Liver (tissue), 9 donors: ENCODE data around the gene NDST1. TPM values are rescaled to one million over a fixed set of nuclear protein-coding genes. Genes with fewer than 3 reads are reported as not detected.
A peak's percentile ranks its signal among the peaks of the same experiment; 100 is the strongest.

Experiments
- DNase-seq: peaks from one replicate; pipeline ENCODE4 v3.0.0-alpha.2; 2017; ENCODE audit warnings: low spot score
- H3K27ac ChIP-seq, 2 donors: one replicate each; pipeline ENCODE4 v1.7.0; 2013; ENCODE audit warnings: inconsistent platforms in 2 of 2, low read length in 2 of 2, control low read depth in 1 of 2, low read depth in 1 of 2, mild to moderate bottlenecking in 1 of 2
- H3K27me3 ChIP-seq, 4 donors: one replicate each; pipeline versions ENCODE4 v1.6.1 to v1.7.0; 2013; ENCODE audit warnings: low read length in 3 of 4, inconsistent platforms in 1 of 4, mild to moderate bottlenecking in 1 of 4, moderate library complexity in 1 of 4; ENCODE audit not compliant: control insufficient read depth in 4 of 4, insufficient read depth in 4 of 4
- H3K36me3 ChIP-seq, 4 donors: one replicate each; pipeline versions ENCODE4 v1.6.1 to v1.7.0; 2013; ENCODE audit warnings: low read length in 3 of 4, mild to moderate bottlenecking in 3 of 4, low read depth in 1 of 4, moderate library complexity in 1 of 4; ENCODE audit not compliant: control insufficient read depth in 4 of 4, insufficient read depth in 3 of 4
- H3K4me1 ChIP-seq, 4 donors: one replicate each; pipeline versions ENCODE4 v1.6.1 to v1.7.0; 2013; ENCODE audit warnings: low read length in 3 of 4, mild to moderate bottlenecking in 3 of 4, moderate library complexity in 1 of 4; ENCODE audit not compliant: control insufficient read depth in 4 of 4, insufficient read depth in 4 of 4
- H3K4me3 ChIP-seq, 3 donors: one replicate each; pipeline versions ENCODE4 v1.6.1 to v1.7.0; 2013; ENCODE audit warnings: low read length in 3 of 3, control low read depth in 1 of 3, low read depth in 1 of 3, mild to moderate bottlenecking in 1 of 3
- H3K9ac ChIP-seq, 2 donors: one replicate each; pipeline ENCODE4 v1.7.0; 2013; ENCODE audit warnings: low read length in 2 of 2, mild to moderate bottlenecking in 2 of 2, moderate library complexity in 2 of 2, control low read depth in 1 of 2, low read depth in 1 of 2
- H3K9me3 ChIP-seq, 4 donors: one replicate each; pipeline versions ENCODE4 v1.6.1 to v1.7.0; 2013; ENCODE audit warnings: low read length in 3 of 4; ENCODE audit not compliant: control insufficient read depth in 4 of 4
- ATF3 ChIP-seq: IDR thresholded peaks from 2 replicates; pipeline ENCODE4 v1.6.1; 2016; ENCODE audit warnings: antibody characterized with exemption
- CTCF ChIP-seq: fragments of 150-350 bp; IDR thresholded peaks from 2 replicates; pipeline ENCODE4 v1.5.1; 2017; ENCODE audit warnings: improper control_type of control experiment, low read depth, low read length; ENCODE audit not compliant: missing input control
- EGR1 ChIP-seq, 2 donors: IDR thresholded peaks; 2 replicates each; pipeline ENCODE4 v1.6.1; 2016 to 2018; ENCODE audit warnings: antibody characterized with exemption in 2 of 2, low read depth in 2 of 2
- FOXA1 ChIP-seq: IDR thresholded peaks from 2 replicates; pipeline ENCODE4 v1.6.1; 2016; ENCODE audit warnings: antibody characterized with exemption
- FOXA2 ChIP-seq: IDR thresholded peaks from 2 replicates; pipeline ENCODE4 v1.6.1; 2016; ENCODE audit warnings: antibody characterized with exemption
- GABPA ChIP-seq, 2 donors: IDR thresholded peaks in 1 of 2; conservative IDR thresholded peaks in 1 of 2; 2 replicates each; pipeline ENCODE4 v1.6.1; 2016; ENCODE audit warnings: antibody characterized with exemption in 2 of 2, mild to moderate bottlenecking in 1 of 2, moderate library complexity in 1 of 2
- HNF4A ChIP-seq, 2 donors: conservative IDR thresholded peaks; 2 replicates each; pipeline ENCODE4 v1.6.1; 2016; ENCODE audit warnings: antibody characterized with exemption in 2 of 2, mild to moderate bottlenecking in 2 of 2
- HNF4G ChIP-seq: IDR thresholded peaks from 2 replicates; pipeline ENCODE4 v1.6.1; 2016; ENCODE audit warnings: antibody characterized with exemption
- JUND ChIP-seq, 2 donors: IDR thresholded peaks; 2 replicates each; pipeline ENCODE4 v1.6.1; 2016; ENCODE audit warnings: antibody characterized with exemption in 2 of 2
- MAX ChIP-seq: IDR thresholded peaks from 2 replicates; pipeline ENCODE4 v1.6.1; 2016; ENCODE audit warnings: antibody characterized with exemption
- NR2F2 ChIP-seq: IDR thresholded peaks from 2 replicates; pipeline ENCODE4 v1.6.1; 2016; ENCODE audit warnings: antibody characterized with exemption
- RAD21 ChIP-seq, 2 donors: IDR thresholded peaks; 2 replicates each; pipeline ENCODE4 v1.6.1; 2016; ENCODE audit warnings: antibody characterized with exemption in 2 of 2, mild to moderate bottlenecking in 2 of 2
- REST ChIP-seq: IDR thresholded peaks from 2 replicates; pipeline ENCODE4 v1.6.1; 2016; ENCODE audit warnings: antibody characterized with exemption, mild to moderate bottlenecking
- RXRA ChIP-seq, 2 donors: IDR thresholded peaks; 2 replicates each; pipeline ENCODE4 v1.6.1; 2017 to 2018; ENCODE audit warnings: antibody characterized with exemption in 2 of 2, mild to moderate bottlenecking in 1 of 2
- SP1 ChIP-seq: IDR thresholded peaks from 2 replicates; pipeline ENCODE4 v1.6.1; 2018; ENCODE audit warnings: antibody characterized with exemption, mild to moderate bottlenecking
- TAF1 ChIP-seq: conservative IDR thresholded peaks from 2 replicates; pipeline ENCODE4 v1.6.1; 2016; ENCODE audit warnings: antibody characterized with exemption, mild to moderate bottlenecking
- YY1 ChIP-seq: IDR thresholded peaks from 2 replicates; pipeline ENCODE4 v1.6.1; 2016; ENCODE audit warnings: antibody characterized with exemption, mild to moderate bottlenecking
- ZBTB33 ChIP-seq: IDR thresholded peaks from 2 replicates; pipeline ENCODE4 v1.6.1; 2016; ENCODE audit warnings: antibody characterized with exemption
- WGBS: extraction: QIAGEN DNeasy Blood & Tissue Kit; methylation state at CpG from one replicate; pipeline ENCODE4 v1.1.7; 2013; 5-methylcytosine and 5-hydroxymethylcytosine counted together
- polyA plus RNA-seq, 2 donors: library from polyadenylated mRNA; stranded (reverse) in 1 of 2; unstranded in 1 of 2; fragments of 200-250 nt in 1 of 2; fragments of >200 nt in 1 of 2; fragmentation: Nextera tagmentation in 1 of 2; extraction: Ambion mirVana in 1 of 2; gene quantifications; one replicate each; pipeline versions ENCODE4 v1.2.1 to v1.2.3, GENCODE V29; 2013 to 2015
- total RNA-seq, 2 donors: library from RNA; depleted of rRNA; stranded (reverse); fragments of >200 nt; gene quantifications; one replicate each; pipeline ENCODE4 v1.2.3, GENCODE V29; 2014
- donor health status: healthy.
- donor health status: healthy.
- donor health status: healthy.
- donor health status: healthy.
- donor health status: healthy.

NDST1 gene
- total and polyA plus RNA-seq, 4 donors = 10.3 to 103 (median 39.0) TPM

- H3K27me3 ChIP-seq = no peaks in the 10 kb centered on the region
- no peak for TF ChIP-seq FOXA1
- TF ChIP-seq EGR1 (IDR thresholded peaks at IDR 0.05; ENCODE audit: low read depth in 2 of 2) = no peak
- TF ChIP-seq NR2F2 = peak; percentile 67
- H3K9ac ChIP-seq = no peak overlapping the region
- no peak overlapping the region for H3K4me3 ChIP-seq
- H3K9me3 ChIP-seq = no peaks in the 10 kb centered on the region
- peaks cover 0 to 14% (median 9%) of the 10 kb centered on the region in 4 donors for H3K4me1 ChIP-seq
- 88% methylated on average over 4 of the region's 4 CpGs for WGBS
- DNase-seq = no peak
- H3K27ac ChIP-seq = no peak overlapping the region
- H3K36me3 ChIP-seq = no peaks in the 10 kb centered on the region
Measured at GRCh38 chr5:150603052-150603451, 95.1 kb downstream of the NDST1 start.

- DNase-seq = no peak
- 88% methylated on average over 3 of the region's 3 CpGs for WGBS
- Histone ChIP-seq H3K36me3 (no peaks in the 10 kb centered on the region), H3K27me3 (no peaks in the 10 kb centered on the region), H3K9me3 (no peaks in the 10 kb centered on the region), H3K27ac (no peak overlapping the region), H3K4me1 (peaks cover 0 to 14% (median 9%) of the 10 kb centered on the region in 4 donors), H3K9ac (no peak overlapping the region), H3K4me3 (no peak overlapping the region)
- TF ChIP-seq RXRA (IDR thresholded peaks at IDR 0.05) (no peak), RAD21 (IDR thresholded peaks at IDR 0.05) (no peak), CTCF (no peak), JUND (IDR thresholded peaks at IDR 0.05) (no peak), YY1 (no peak), TAF1 (no peak), REST (no peak), HNF4G (no peak), NR2F2 (no peak), HNF4A (conservative IDR thresholded peaks at IDR 0.05) (no peak), EGR1 (IDR thresholded peaks at IDR 0.05; ENCODE audit: low read depth in 2 of 2) (no peak), GABPA (IDR thresholded peaks at IDR 0.05 in 1 of 2, conservative IDR thresholded peaks at IDR 0.05 in 1 of 2) (no peak), FOXA1 (no peak), ATF3 (no peak), FOXA2 (no peak), MAX (no peak), SP1 (no peak), ZBTB33 (no peak)
Measured at GRCh38 chr5:150603491-150603890, 95.6 kb downstream of the NDST1 start.
